Liver (tissue), 3 donors: ENCODE data around the gene UGT1A7.

Experiments used
- ATF3 ChIP-seq: IDR thresholded peaks from 2 replicates; pipeline ENCODE4 v1.6.1; 2016; ENCODE audit warnings: antibody characterized with exemption
- REST ChIP-seq: IDR thresholded peaks from 2 replicates; pipeline ENCODE4 v1.6.1; 2016; ENCODE audit warnings: antibody characterized with exemption, mild to moderate bottlenecking
- SP1 ChIP-seq: IDR thresholded peaks from 2 replicates; pipeline ENCODE4 v1.6.1; 2018; ENCODE audit warnings: antibody characterized with exemption, mild to moderate bottlenecking
- YY1 ChIP-seq: IDR thresholded peaks from 2 replicates; pipeline ENCODE4 v1.6.1; 2016; ENCODE audit warnings: antibody characterized with exemption, mild to moderate bottlenecking
- ZBTB33 ChIP-seq: IDR thresholded peaks from 2 replicates; pipeline ENCODE4 v1.6.1; 2016; ENCODE audit warnings: antibody characterized with exemption
- TF ChIP-seq, protein P1 (sequence below): fragments of 150-350 bp; IDR thresholded peaks from 2 replicates; pipeline ENCODE4 v1.5.1; 2017; ENCODE audit warnings: improper control_type of control experiment, low read depth, low read length; ENCODE audit not compliant: missing input control
- donor health status: healthy.
- donor health status: healthy.

DNA sequence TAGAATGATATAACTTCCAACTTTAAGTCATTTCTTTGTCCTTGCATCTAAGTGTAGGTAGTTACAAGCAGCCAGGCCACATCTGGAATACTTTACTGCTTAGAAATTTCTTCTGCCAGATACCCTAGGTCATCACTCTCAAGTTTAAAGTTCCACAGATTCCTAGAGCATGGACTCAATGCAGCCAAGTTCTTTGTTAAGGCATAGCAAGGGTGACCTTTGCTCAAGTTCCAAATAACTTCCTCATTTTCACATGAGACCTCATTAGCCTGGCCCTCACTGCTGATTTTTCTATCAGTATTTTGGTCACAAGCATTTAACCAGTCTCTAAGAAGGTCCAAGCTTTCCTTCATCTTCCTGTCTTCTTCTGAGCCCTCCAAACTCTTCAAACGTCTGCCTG lies 17.8 kb upstream of the UGT1A7 start:
- TF ChIP-seq, protein P1, sequence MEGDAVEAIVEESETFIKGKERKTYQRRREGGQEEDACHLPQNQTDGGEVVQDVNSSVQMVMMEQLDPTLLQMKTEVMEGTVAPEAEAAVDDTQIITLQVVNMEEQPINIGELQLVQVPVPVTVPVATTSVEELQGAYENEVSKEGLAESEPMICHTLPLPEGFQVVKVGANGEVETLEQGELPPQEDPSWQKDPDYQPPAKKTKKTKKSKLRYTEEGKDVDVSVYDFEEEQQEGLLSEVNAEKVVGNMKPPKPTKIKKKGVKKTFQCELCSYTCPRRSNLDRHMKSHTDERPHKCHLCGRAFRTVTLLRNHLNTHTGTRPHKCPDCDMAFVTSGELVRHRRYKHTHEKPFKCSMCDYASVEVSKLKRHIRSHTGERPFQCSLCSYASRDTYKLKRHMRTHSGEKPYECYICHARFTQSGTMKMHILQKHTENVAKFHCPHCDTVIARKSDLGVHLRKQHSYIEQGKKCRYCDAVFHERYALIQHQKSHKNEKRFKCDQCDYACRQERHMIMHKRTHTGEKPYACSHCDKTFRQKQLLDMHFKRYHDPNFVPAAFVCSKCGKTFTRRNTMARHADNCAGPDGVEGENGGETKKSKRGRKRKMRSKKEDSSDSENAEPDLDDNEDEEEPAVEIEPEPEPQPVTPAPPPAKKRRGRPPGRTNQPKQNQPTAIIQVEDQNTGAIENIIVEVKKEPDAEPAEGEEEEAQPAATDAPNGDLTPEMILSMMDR, result no peak
- TF ChIP-seq SP1 (no peak), ZBTB33 (no peak), REST (no peak), ATF3 (no peak), YY1 (no peak)
